Lung (tissue), 12 donors: ENCODE data around the gene PPME1. TPM values are rescaled to one million over a fixed set of nuclear protein-coding genes. Genes with fewer than 3 reads are reported as not detected.

Source experiments
- ATAC-seq: fragments of 200-7000 bp; cut with Tn5 transposase; one replicate; pipeline ENCODE4 v1.9.1; 2020; ENCODE audit warnings: moderate number of reproducible peaks; ENCODE audit not compliant: insufficient read depth, low FRiP score
- DNase-seq, 3 donors: peaks; one replicate each; pipeline ENCODE4 v3.0.0-alpha.2; 2013 to 2017
- H3K27ac ChIP-seq, 2 donors: one replicate each; pipeline ENCODE4 v1.5.1; 2013; ENCODE audit warnings: mild to moderate bottlenecking in 2 of 2, moderate library complexity in 2 of 2, control low read depth in 1 of 2, inconsistent platforms in 1 of 2, low read depth in 1 of 2, low read length in 1 of 2
- H3K27me3 ChIP-seq, 3 donors: one replicate each; pipeline ENCODE4 v1.5.1; 2013; ENCODE audit warnings: low read length in 2 of 3; ENCODE audit not compliant: control insufficient read depth in 3 of 3, insufficient read depth in 3 of 3
- H3K36me3 ChIP-seq, 4 donors: one replicate each; pipeline ENCODE4 v1.5.1; 2013; ENCODE audit warnings: low read length in 4 of 4, mild to moderate bottlenecking in 1 of 4, moderate library complexity in 1 of 4; ENCODE audit not compliant: control insufficient read depth in 4 of 4, insufficient read depth in 4 of 4
- H3K4me1 ChIP-seq, 5 donors: one replicate each; pipeline ENCODE4 v1.5.1; 2013; ENCODE audit warnings: low read length in 5 of 5, mild to moderate bottlenecking in 2 of 5, moderate library complexity in 1 of 5; ENCODE audit not compliant: control insufficient read depth in 5 of 5, insufficient read depth in 5 of 5
- H3K4me3 ChIP-seq: one replicate; pipeline ENCODE4 v1.5.1; 2013; ENCODE audit warnings: mild to moderate bottlenecking, control low read depth, moderate library complexity
- H3K9ac ChIP-seq, 2 donors: one replicate each; pipeline ENCODE4 v1.5.1; 2013; ENCODE audit warnings: low read length in 2 of 2, control low read depth in 1 of 2; ENCODE audit not compliant: insufficient read depth in 1 of 2
- H3K9me3 ChIP-seq, 4 donors: one replicate each; pipeline ENCODE4 v1.5.1; 2013; ENCODE audit warnings: low read length in 3 of 4, mild to moderate bottlenecking in 1 of 4, moderate library complexity in 1 of 4; ENCODE audit not compliant: control insufficient read depth in 4 of 4, insufficient read depth in 3 of 4
- WGBS, 2 donors: extraction: QIAGEN DNeasy Blood & Tissue Kit; methylation state at CpG; one replicate each; pipeline ENCODE4 v1.1.7; 2013; 5-methylcytosine and 5-hydroxymethylcytosine counted together
- polyA plus RNA-seq, 2 donors: library from polyadenylated mRNA; stranded (reverse); fragments of 200-250 nt; gene quantifications; one replicate each; pipeline ENCODE4 v1.2.1, GENCODE V29; 2013
- total RNA-seq, 2 donors: library from RNA; depleted of rRNA in 1 of 2; stranded (reverse); fragments of >200 nt in 1 of 2; gene quantifications; one replicate each; pipeline ENCODE4 v1.2.1, GENCODE V29; 2014 to 2021
- TF ChIP-seq, protein P1 (sequence below): IDR thresholded peaks from 2 replicates; pipeline ENCODE4 v1.5.1; 2012; ENCODE audit warnings: mild to moderate bottlenecking; ENCODE audit errors: control extremely low read depth, extremely low read depth
- donor health status: control.
- donor health status: control.
- donor health status: Bipolar disorder and iron deficiency.
- donor health status: healthy.
- donor health status: DM: yes; HTN: yes; CAD: no.

PPME1 gene
- total and polyA plus RNA-seq, 4 donors: 22.4 to 37.7 (median 29.7) TPM

- peaks cover 0 to 14% (median 7%) of the 10 kb centered on the region in 5 donors for H3K4me1 ChIP-seq
- H3K9ac ChIP-seq: no peak overlapping the region
- DNase-seq: no peak
- H3K9me3 ChIP-seq: no peaks in the 10 kb centered on the region
- H3K4me3 ChIP-seq: no peak overlapping the region
- no peak for ATAC-seq
- 91 to 95% methylated on average over 1 of the region's 1 CpG for WGBS, 2 donors
- H3K36me3 ChIP-seq: no peaks in the 10 kb centered on the region
- peaks cover 0 to 2% (median 0%) of the 10 kb centered on the region in 3 donors for H3K27me3 ChIP-seq
- H3K27ac ChIP-seq: no peak overlapping the region
- TF ChIP-seq, protein P1, sequence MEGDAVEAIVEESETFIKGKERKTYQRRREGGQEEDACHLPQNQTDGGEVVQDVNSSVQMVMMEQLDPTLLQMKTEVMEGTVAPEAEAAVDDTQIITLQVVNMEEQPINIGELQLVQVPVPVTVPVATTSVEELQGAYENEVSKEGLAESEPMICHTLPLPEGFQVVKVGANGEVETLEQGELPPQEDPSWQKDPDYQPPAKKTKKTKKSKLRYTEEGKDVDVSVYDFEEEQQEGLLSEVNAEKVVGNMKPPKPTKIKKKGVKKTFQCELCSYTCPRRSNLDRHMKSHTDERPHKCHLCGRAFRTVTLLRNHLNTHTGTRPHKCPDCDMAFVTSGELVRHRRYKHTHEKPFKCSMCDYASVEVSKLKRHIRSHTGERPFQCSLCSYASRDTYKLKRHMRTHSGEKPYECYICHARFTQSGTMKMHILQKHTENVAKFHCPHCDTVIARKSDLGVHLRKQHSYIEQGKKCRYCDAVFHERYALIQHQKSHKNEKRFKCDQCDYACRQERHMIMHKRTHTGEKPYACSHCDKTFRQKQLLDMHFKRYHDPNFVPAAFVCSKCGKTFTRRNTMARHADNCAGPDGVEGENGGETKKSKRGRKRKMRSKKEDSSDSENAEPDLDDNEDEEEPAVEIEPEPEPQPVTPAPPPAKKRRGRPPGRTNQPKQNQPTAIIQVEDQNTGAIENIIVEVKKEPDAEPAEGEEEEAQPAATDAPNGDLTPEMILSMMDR: no peak
Measured at GRCh38 chr11:74265256-74265655, 94.2 kb downstream of the PPME1 start.

- TF ChIP-seq, protein P1: no peak
- WGBS, 2 donors: 93 to 94% methylated on average over 6 of the region's 6 CpGs
Measured at GRCh38 chr11:74267014-74267413, 95.9 kb downstream of the PPME1 start.

GRCh38 chr11:74268456-74268855 lies 97.4 kb downstream of the PPME1 start:
- Histone ChIP-seq H3K27me3 (peaks cover 0 to 2% (median 0%) of the 10 kb centered on the region in 3 donors), H3K4me1 (peaks cover 0 to 14% (median 7%) of the 10 kb centered on the region in 5 donors), H3K9me3 (no peaks in the 10 kb centered on the region), H3K9ac (no peak overlapping the region), H3K36me3 (no peaks in the 10 kb centered on the region), H3K27ac (no peak overlapping the region), H3K4me3 (no peak overlapping the region)
- TF ChIP-seq, protein P1: no peak
- WGBS, 2 donors: 78 to 81% methylated on average over 4 of the region's 4 CpGs
- ATAC-seq (no peak), DNase-seq (no peak)

More at GRCh38 chr11:74267014-74267413, 95.9 kb downstream of the PPME1 start:
- no peak overlapping the region for H3K4me3 ChIP-seq
- H3K4me1 ChIP-seq: peaks cover 0 to 14% (median 7%) of the 10 kb centered on the region in 5 donors
- H3K36me3 ChIP-seq: no peaks in the 10 kb centered on the region
- H3K9ac ChIP-seq: no peak overlapping the region
- H3K27me3 ChIP-seq: peaks cover 0 to 2% (median 0%) of the 10 kb centered on the region in 3 donors
- DNase-seq (no peak), ATAC-seq (no peak)
- H3K27ac ChIP-seq: no peak overlapping the region
- no peaks in the 10 kb centered on the region for H3K9me3 ChIP-seq
